Measurements from ENCODE around the gene DIAPH3. TPM values are rescaled to one million over a fixed set of nuclear protein-coding genes. Genes with fewer than 3 reads are reported as not detected.

The DIAPH3 gene
- total RNA-seq, 1 experiment from 2014 or later = 11.4 TPM

- no TSS peak for BruUV-seq (replicated peaks)
- Mint-ChIP-seq H3K27me3 (ENCODE audit: unreplicated experiment) (no peaks in the 10 kb centered on the region), H3K36me3 (ENCODE audit: insufficient read depth, unreplicated experiment) (no peaks in the 10 kb centered on the region), H3K27ac (ENCODE audit: unreplicated experiment) (no peak overlapping the region), H3K9me3 (ENCODE audit: low read depth, unreplicated experiment) (no peaks in the 10 kb centered on the region), H3K4me3 (ENCODE audit: low read depth, unreplicated experiment) (no peak overlapping the region), H3K4me1 (ENCODE audit: low read depth, unreplicated experiment) (no peaks in the 10 kb centered on the region)
- intact Hi-C loops (cut with micrococcal nuclease; ENCODE audit: unreplicated experiment) = loop anchor here (2.0 kb wide), 1 partner anchor 224 kb away; no protein-coding TSS in a partner anchor
- TF ChIP-seq CTCF (IDR thresholded peaks at IDR 0.05; ENCODE audit: unreplicated experiment) = no peak
- CTCF ChIA-PET = no interaction called here
- DNase-seq = peak; percentile 2
Observed at GRCh38 chr13:59906413-59907049, 257.2 kb downstream of the DIAPH3 start.

- no peak overlapping the region for H3K27ac Mint-ChIP-seq (ENCODE audit: unreplicated experiment)
- no peaks in the 10 kb centered on the region for H3K9me3 Mint-ChIP-seq (ENCODE audit: low read depth, unreplicated experiment)
- no TSS peak for BruUV-seq (replicated peaks)
- no peaks in the 10 kb centered on the region for H3K36me3 Mint-ChIP-seq (ENCODE audit: insufficient read depth, unreplicated experiment)
- TF ChIP-seq CTCF (IDR thresholded peaks at IDR 0.05; ENCODE audit: unreplicated experiment) = no peak
- DNase-seq = no peak
- intact Hi-C loops (cut with micrococcal nuclease; ENCODE audit: unreplicated experiment) = no loop called here
- no peak overlapping the region for H3K4me3 Mint-ChIP-seq (ENCODE audit: low read depth, unreplicated experiment)
- CTCF ChIA-PET = no interaction called here
- no peaks in the 10 kb centered on the region for H3K4me1 Mint-ChIP-seq (ENCODE audit: low read depth, unreplicated experiment)
- no peaks in the 10 kb centered on the region for H3K27me3 Mint-ChIP-seq (ENCODE audit: unreplicated experiment)
Observed at GRCh38 chr13:59901191-59901590, 262.5 kb downstream of the DIAPH3 start.

GRCh38 chr13:59898066-59898465, 265.7 kb downstream of the DIAPH3 start:
- H3K36me3 Mint-ChIP-seq (ENCODE audit: insufficient read depth, unreplicated experiment) = no peaks in the 10 kb centered on the region
- intact Hi-C loops (cut with micrococcal nuclease; ENCODE audit: unreplicated experiment) = no loop called here
- H3K27me3 Mint-ChIP-seq (ENCODE audit: unreplicated experiment) = no peaks in the 10 kb centered on the region
- no peak overlapping the region for H3K27ac Mint-ChIP-seq (ENCODE audit: unreplicated experiment)
- no peak for TF ChIP-seq CTCF (IDR thresholded peaks at IDR 0.05; ENCODE audit: unreplicated experiment)
- BruUV-seq (replicated peaks) = no TSS peak
- no peak for DNase-seq
- no peaks in the 10 kb centered on the region for H3K9me3 Mint-ChIP-seq (ENCODE audit: low read depth, unreplicated experiment)
- no peak overlapping the region for H3K4me3 Mint-ChIP-seq (ENCODE audit: low read depth, unreplicated experiment)
- H3K4me1 Mint-ChIP-seq (ENCODE audit: low read depth, unreplicated experiment) = no peaks in the 10 kb centered on the region
- CTCF ChIA-PET = no interaction called here

- no peaks in the 10 kb centered on the region for H3K4me1 Mint-ChIP-seq (ENCODE audit: low read depth, unreplicated experiment)
- H3K9me3 Mint-ChIP-seq (ENCODE audit: low read depth, unreplicated experiment) = no peaks in the 10 kb centered on the region
- intact Hi-C loops (cut with micrococcal nuclease; ENCODE audit: unreplicated experiment) = no loop called here
- H3K36me3 Mint-ChIP-seq (ENCODE audit: insufficient read depth, unreplicated experiment) = no peaks in the 10 kb centered on the region
- no peaks in the 10 kb centered on the region for H3K27me3 Mint-ChIP-seq (ENCODE audit: unreplicated experiment)
- H3K4me3 Mint-ChIP-seq (ENCODE audit: low read depth, unreplicated experiment) = no peak overlapping the region
- no TSS peak for BruUV-seq (replicated peaks)
- CTCF ChIA-PET = no interaction called here
- TF ChIP-seq CTCF (IDR thresholded peaks at IDR 0.05; ENCODE audit: unreplicated experiment) = no peak
- DNase-seq = no peak
- H3K27ac Mint-ChIP-seq (ENCODE audit: unreplicated experiment) = no peak overlapping the region
Observed at GRCh38 chr13:59893266-59893665, 270.5 kb downstream of the DIAPH3 start.

Measured in Calu3 (cell line).